Endothelial cell of umbilical vein (primary cell): ENCODE data around the gene INPP5E.

Source experiments
- EZH2 ChIP-seq: IDR thresholded peaks from 2 replicates; pipeline ENCODE4 v1.6.1; 2012; ENCODE audit warnings: borderline replicate concordance, low read depth, mild to moderate bottlenecking, moderate library complexity, low read length, inconsistent platforms; ENCODE audit not compliant: severe bottlenecking
- POLR2A ChIP-seq: IDR thresholded peaks from 2 replicates; pipeline ENCODE4 v1.6.1; 2012; ENCODE audit warnings: low read depth, mild to moderate bottlenecking, control low read depth, low read length
- POLR2AphosphoS5 ChIP-seq: IDR thresholded peaks from 2 replicates; pipeline ENCODE4 v1.6.1; 2012; ENCODE audit warnings: low read depth, mild to moderate bottlenecking, control low read depth, low read length, moderate library complexity; ENCODE audit not compliant: insufficient read depth
- TF ChIP-seq, protein P1 (sequence below), 2 donors: IDR thresholded peaks; 1 replicate in 1 of 2; 2 replicates in 1 of 2; pipeline ENCODE4 v1.5.1; 2011; ENCODE audit warnings: low read length in 2 of 2, mild to moderate bottlenecking in 2 of 2, moderate library complexity in 2 of 2, control low read depth in 1 of 2, inconsistent platforms in 1 of 2, low read depth in 1 of 2; ENCODE audit not compliant: insufficient read depth in 1 of 2; ENCODE audit errors: extremely low read depth in 1 of 2
- TF ChIP-seq, protein P2 (sequence below): IDR thresholded peaks from 2 replicates; pipeline ENCODE4 v1.6.1; 2011; ENCODE audit not compliant: insufficient read depth, insufficient read length

DNA sequence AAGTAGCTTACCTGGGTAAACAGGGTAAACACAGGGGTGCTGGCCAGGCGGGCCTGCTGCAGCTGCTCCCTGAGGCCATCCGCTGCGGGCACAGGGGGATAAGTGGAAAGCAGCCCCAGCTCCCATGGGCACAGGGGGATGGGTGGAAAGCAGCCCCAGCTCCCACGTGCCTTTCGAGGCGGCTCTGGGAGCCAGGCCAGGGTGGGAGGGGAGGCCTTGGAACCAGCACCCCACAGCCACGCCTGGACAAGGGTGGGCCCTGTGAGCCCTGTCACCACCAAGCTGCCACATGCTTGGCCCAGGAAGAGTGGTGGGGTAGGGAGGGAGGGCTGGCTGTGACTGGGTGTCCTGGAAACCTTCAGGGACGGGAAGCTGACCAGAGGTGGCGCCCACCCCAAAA, 58.3 kb downstream of the INPP5E start:
- TF ChIP-seq POLR2AphosphoS5 (no peak), POLR2A (no peak), EZH2 (no peak)
- TF ChIP-seq, protein P1, sequence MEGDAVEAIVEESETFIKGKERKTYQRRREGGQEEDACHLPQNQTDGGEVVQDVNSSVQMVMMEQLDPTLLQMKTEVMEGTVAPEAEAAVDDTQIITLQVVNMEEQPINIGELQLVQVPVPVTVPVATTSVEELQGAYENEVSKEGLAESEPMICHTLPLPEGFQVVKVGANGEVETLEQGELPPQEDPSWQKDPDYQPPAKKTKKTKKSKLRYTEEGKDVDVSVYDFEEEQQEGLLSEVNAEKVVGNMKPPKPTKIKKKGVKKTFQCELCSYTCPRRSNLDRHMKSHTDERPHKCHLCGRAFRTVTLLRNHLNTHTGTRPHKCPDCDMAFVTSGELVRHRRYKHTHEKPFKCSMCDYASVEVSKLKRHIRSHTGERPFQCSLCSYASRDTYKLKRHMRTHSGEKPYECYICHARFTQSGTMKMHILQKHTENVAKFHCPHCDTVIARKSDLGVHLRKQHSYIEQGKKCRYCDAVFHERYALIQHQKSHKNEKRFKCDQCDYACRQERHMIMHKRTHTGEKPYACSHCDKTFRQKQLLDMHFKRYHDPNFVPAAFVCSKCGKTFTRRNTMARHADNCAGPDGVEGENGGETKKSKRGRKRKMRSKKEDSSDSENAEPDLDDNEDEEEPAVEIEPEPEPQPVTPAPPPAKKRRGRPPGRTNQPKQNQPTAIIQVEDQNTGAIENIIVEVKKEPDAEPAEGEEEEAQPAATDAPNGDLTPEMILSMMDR (IDR thresholded peaks at IDR 0.05; ENCODE audit: extremely low read depth in 1 of 2, insufficient read depth in 1 of 2, low read depth in 1 of 2, low read length in 2 of 2) = no peak
- TF ChIP-seq, protein P2, sequence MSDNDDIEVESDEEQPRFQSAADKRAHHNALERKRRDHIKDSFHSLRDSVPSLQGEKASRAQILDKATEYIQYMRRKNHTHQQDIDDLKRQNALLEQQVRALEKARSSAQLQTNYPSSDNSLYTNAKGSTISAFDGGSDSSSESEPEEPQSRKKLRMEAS = no peak
